NK-92 (cell line): ENCODE results near the gene ITPK1.

Experiments used
- DNase-seq: peaks from one replicate; lab custom pipeline; 2025; ENCODE audit not compliant: unreplicated experiment; lab: John Stamatoyannopoulos, UW

The ITPK1 gene

GRCh38 chr14:92993302-92993701, 122.4 kb downstream of the ITPK1 start:
- no peak for DNase-seq

GRCh38 chr14:92991536-92991935, 124.2 kb downstream of the ITPK1 start:
- no peak for DNase-seq

- no peak for DNase-seq
Measured at GRCh38 chr14:92990456-92991430, 125.0 kb downstream of the ITPK1 start.

- no peak for DNase-seq
Measured at GRCh38 chr14:92988786-92989755, 126.7 kb downstream of the ITPK1 start.

- no peak for DNase-seq
Measured at GRCh38 chr14:92987713-92988510, 127.8 kb downstream of the ITPK1 start.

GRCh38 chr14:92987148-92987570, 128.6 kb downstream of the ITPK1 start:
- DNase-seq, result no peak

- DNase-seq, result no peak
Measured at GRCh38 chr14:92986254-92987147, 129.2 kb downstream of the ITPK1 start.

GRCh38 chr14:92985521-92985920, 130.2 kb downstream of the ITPK1 start:
- no peak for DNase-seq

GRCh38 chr14:92984896-92985295, 130.8 kb downstream of the ITPK1 start:
- DNase-seq, result no peak

GRCh38 chr14:92984082-92984788, 131.5 kb downstream of the ITPK1 start:
- DNase-seq, result no peak

- no peak for DNase-seq
Measured at GRCh38 chr14:92982956-92983355, 132.8 kb downstream of the ITPK1 start.

GRCh38 chr14:92981726-92982125, 134.0 kb downstream of the ITPK1 start:
- no peak for DNase-seq

GRCh38 chr14:92980866-92981265, 134.9 kb downstream of the ITPK1 start:
- DNase-seq, result no peak

- DNase-seq, result no peak
Measured at GRCh38 chr14:92978229-92979021, 137.3 kb downstream of the ITPK1 start.

- DNase-seq, result no peak
Measured at GRCh38 chr14:92976268-92976667, 139.5 kb downstream of the ITPK1 start.

- no peak for DNase-seq
Measured at GRCh38 chr14:92974541-92975345, 141.0 kb downstream of the ITPK1 start.

GRCh38 chr14:92973798-92974372, 141.8 kb downstream of the ITPK1 start:
- no peak for DNase-seq
